ENCODE results near the gene SLC16A2.

SLC16A2 gene

GRCh38 chrX:74421036-74421739, at the start of gene SLC16A2:
TSS of gene SLC16A2 (plus strand) at chrX:74421493. CDS start at chrX:74421638, 145 bp downstream.
- DNase-seq (ENCODE audit: low spot score), result peak; percentile 90

- DNase-seq (ENCODE audit: low spot score), result no peak
Measured at GRCh38 chrX:74372272-74372671, 49.0 kb upstream of the SLC16A2 start.

GRCh38 chrX:74377282-74377681, 44.0 kb upstream of the SLC16A2 start:
- DNase-seq (ENCODE audit: low spot score), result no peak

- peak; percentile 39 for DNase-seq (ENCODE audit: low spot score)
Measured at GRCh38 chrX:74382613-74383012, 38.7 kb upstream of the SLC16A2 start.

GRCh38 chrX:74383611-74384010, 37.7 kb upstream of the SLC16A2 start:
- DNase-seq (ENCODE audit: low spot score), result peak; percentile 72

GRCh38 chrX:74389016-74389722, 32.1 kb upstream of the SLC16A2 start:
- no peak for DNase-seq (ENCODE audit: low spot score)

- DNase-seq (ENCODE audit: low spot score), result no peak
Measured at GRCh38 chrX:74395556-74395955, 25.7 kb upstream of the SLC16A2 start.

GRCh38 chrX:74405973-74406489, 15.3 kb upstream of the SLC16A2 start:
- no peak for DNase-seq (ENCODE audit: low spot score)

GRCh38 chrX:74408304-74408703, 13.0 kb upstream of the SLC16A2 start:
- no peak for DNase-seq (ENCODE audit: low spot score)

- DNase-seq (ENCODE audit: low spot score), result no peak
Measured at GRCh38 chrX:74419864-74420195, 1.5 kb upstream of the SLC16A2 start.

- DNase-seq (ENCODE audit: low spot score), result peak; percentile 64
Measured at GRCh38 chrX:74420196-74421035, 877 bp upstream of the SLC16A2 start.

GRCh38 chrX:74421740-74422352, 553 bp downstream of the SLC16A2 start:
- DNase-seq (ENCODE audit: low spot score), result no peak

GRCh38 chrX:74422576-74423288, 1.4 kb downstream of the SLC16A2 start:
- peak; percentile 63 for DNase-seq (ENCODE audit: low spot score)

- no peak for DNase-seq (ENCODE audit: low spot score)
Measured at GRCh38 chrX:74423289-74423998, 2.2 kb downstream of the SLC16A2 start.

GRCh38 chrX:74426071-74426470, 4.8 kb downstream of the SLC16A2 start:
- DNase-seq (ENCODE audit: low spot score), result no peak

- no peak for DNase-seq (ENCODE audit: low spot score)
Measured at GRCh38 chrX:74426615-74427014, 5.3 kb downstream of the SLC16A2 start.

GRCh38 chrX:74431797-74432196, 10.5 kb downstream of the SLC16A2 start:
- DNase-seq (ENCODE audit: low spot score), result no peak

- no peak for DNase-seq (ENCODE audit: low spot score)
Measured at GRCh38 chrX:74434336-74434735, 13.0 kb downstream of the SLC16A2 start.

- no peak for DNase-seq (ENCODE audit: low spot score)
Measured at GRCh38 chrX:74437530-74437929, 16.2 kb downstream of the SLC16A2 start.

GRCh38 chrX:74438764-74439163, 17.5 kb downstream of the SLC16A2 start:
- DNase-seq (ENCODE audit: low spot score), result peak; percentile 5

GRCh38 chrX:74445099-74445498, 23.8 kb downstream of the SLC16A2 start:
- no peak for DNase-seq (ENCODE audit: low spot score)

All from Ammon's horn (tissue), 1 donor.